Retinal pigment epithelial cell (primary cell): ENCODE data around the gene NAA10.
A peak's percentile ranks its signal among the peaks of the same experiment; 100 is the strongest.
"Not testable (repeated sequence)": the region's sequence is repeated elsewhere in the genome, so short reads cannot be mapped to it uniquely, and the experiment has no call there.

Experiments used
- DNase-seq: peaks from one replicate; pipeline ENCODE4 v3.0.0-alpha.2; 2010; ENCODE audit warnings: low read depth
- H3K4me3 ChIP-seq: 2 replicates; pipeline ENCODE4 v1.5.1; 2011; ENCODE audit warnings: mild to moderate bottlenecking, low read length, control low read depth, moderate library complexity
- TF ChIP-seq, protein P1 (sequence below): conservative IDR thresholded peaks from 2 replicates; pipeline ENCODE4 v1.5.1; 2011; ENCODE audit warnings: low read depth, low read length, control low read depth, inconsistent platforms

NAA10 gene

DNA sequence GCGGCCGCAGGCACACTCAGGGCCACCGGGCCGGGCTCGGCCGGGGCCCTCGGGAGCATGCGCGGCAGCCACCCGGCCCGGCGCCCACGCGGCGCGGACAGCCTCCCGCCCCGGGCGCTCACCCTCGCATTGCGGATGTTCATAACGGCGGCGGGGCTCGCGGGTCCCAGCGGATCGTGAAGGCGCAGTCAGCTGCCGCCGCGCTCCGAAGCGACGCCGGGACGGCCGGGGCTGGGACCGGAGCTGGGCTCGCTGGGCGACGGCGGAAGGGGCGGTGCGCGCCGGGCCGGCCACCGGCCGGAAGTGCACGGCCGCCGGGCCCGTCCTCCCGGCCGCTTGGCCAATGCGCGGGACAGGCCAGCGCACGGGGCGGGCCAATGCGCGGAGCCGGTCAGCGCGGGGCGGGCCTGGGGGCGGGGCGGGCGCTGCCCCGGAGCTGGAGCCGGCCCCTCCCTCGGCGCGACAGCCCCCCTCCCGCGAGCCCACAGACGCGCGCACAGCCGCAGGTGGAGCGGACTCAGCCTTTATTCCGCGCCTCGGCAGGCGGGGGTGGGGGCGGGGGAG is at the start of gene NAA10:
Gene NAA10, minus strand, starts transcription at position 276 of the 564 bp plus-strand sequence. Its CDS starts 133 bp downstream, at position 143.
- no peak for DNase-seq
- TF ChIP-seq, protein P1, sequence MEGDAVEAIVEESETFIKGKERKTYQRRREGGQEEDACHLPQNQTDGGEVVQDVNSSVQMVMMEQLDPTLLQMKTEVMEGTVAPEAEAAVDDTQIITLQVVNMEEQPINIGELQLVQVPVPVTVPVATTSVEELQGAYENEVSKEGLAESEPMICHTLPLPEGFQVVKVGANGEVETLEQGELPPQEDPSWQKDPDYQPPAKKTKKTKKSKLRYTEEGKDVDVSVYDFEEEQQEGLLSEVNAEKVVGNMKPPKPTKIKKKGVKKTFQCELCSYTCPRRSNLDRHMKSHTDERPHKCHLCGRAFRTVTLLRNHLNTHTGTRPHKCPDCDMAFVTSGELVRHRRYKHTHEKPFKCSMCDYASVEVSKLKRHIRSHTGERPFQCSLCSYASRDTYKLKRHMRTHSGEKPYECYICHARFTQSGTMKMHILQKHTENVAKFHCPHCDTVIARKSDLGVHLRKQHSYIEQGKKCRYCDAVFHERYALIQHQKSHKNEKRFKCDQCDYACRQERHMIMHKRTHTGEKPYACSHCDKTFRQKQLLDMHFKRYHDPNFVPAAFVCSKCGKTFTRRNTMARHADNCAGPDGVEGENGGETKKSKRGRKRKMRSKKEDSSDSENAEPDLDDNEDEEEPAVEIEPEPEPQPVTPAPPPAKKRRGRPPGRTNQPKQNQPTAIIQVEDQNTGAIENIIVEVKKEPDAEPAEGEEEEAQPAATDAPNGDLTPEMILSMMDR: no peak

DNA sequence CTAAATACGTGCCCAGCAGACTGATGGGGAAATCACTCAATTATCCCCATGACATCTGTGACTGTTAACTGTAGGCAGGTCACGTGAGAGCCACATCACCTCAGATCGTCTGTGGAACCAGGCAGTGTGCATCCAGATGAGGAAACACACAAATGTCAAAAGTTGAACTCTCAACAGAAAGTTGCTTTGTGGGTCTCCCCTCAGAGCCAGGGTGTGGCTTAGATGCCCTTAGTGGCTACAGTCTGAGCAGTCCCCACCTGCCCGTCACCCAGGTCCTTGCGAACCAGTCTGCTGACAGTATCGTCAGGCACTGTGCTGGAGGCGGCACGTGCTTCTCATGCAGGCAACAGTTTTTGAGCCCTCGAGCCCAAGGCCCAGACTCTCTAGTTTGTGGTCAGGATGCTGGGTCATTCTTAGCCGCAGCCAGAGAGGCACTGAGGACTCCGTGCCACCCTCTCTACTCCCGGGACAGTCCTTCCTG is 48.5 kb upstream of the NAA10 start:
- H3K4me3 ChIP-seq: no peak overlapping the region
- TF ChIP-seq, protein P1: no peak
- no peak for DNase-seq

More for the DNA sequence above, at the start of gene NAA10:
- peak within 1 kb of the TSS; percentile 71 for H3K4me3 ChIP-seq

DNA sequence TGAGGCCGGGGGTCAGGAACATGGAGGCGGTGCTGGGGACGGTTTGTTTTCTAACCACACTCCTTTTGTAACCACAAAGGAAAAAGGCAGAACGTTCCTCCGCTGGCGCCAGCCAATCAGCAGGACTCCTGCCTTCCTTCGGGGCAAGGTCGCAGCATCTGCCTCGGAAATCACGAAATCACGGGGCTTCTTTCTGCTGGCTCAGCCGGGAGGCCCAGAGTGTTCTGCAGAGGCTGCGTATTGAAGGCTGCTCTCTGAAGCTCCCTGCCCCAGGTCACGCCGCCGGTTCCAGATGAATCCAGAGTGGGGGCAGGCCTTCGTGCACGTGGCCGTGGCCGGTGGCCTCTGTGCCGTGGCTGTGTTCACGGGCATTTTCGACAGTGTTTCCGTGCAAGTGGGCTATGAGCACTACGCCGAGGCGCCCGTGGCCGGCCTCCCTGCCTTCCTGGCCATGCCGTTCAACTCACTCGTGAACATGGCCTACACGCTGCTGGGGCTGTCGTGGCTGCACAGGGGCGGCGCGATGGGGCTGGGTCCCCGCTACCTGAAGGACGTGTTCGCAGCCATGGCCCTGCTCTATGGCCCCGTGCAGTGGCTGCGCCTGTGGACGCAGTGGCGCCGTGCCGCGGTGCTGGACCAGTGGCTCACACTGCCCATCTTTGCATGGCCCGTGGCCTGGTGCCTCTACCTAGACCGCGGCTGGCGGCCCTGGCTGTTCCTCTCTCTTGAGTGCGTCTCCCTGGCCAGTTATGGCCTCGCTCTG is 47.1 kb upstream of the NAA10 start:
- H3K4me3 ChIP-seq: no peak overlapping the region
- DNase-seq: no peak
- TF ChIP-seq, protein P1: no peak

DNA sequence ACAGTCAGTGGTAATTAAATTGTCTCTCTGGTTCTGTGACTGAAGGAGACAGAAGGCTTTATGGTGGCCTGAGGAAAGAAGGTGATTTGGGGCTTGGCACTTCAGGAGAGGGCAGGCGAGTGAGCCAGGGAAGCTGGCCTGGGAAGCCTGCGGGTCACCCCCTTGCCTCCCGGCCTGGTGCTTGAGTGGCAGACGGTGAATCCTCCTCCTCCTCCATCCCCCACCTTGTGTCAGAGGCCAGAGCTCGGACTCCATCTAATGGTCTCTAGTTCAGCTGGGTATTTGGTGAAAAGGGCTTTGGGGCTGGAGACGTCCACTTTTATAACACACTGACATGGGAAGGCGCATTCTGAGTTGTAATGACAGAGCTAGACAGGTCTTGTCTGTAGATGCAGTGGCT is 46.4 kb upstream of the NAA10 start:
- DNase-seq: no peak
- TF ChIP-seq, protein P1: no peak
- H3K4me3 ChIP-seq: no peak overlapping the region

DNA sequence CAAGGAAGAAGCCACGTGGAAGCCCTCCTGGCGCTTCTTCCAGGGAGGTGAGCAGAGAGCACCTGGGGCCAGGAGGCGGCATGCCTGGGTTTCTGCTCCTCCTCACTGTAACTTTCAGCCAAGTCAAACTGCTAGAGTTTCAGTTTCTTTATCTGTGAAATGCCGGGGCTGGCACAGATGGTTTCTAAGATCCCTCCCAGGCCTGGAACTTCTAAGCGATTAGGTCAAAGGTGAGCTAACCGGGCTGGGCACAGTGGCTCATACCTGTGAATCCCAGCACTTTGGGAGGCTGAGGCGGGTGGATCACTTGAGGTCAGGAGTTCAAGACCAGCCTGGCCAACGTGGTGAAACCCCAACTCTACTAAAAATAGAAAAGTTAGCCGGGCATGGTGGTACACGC is 45.6 kb upstream of the NAA10 start:
- DNase-seq, H3K4me3 ChIP-seq: not testable (repeated sequence)

DNA sequence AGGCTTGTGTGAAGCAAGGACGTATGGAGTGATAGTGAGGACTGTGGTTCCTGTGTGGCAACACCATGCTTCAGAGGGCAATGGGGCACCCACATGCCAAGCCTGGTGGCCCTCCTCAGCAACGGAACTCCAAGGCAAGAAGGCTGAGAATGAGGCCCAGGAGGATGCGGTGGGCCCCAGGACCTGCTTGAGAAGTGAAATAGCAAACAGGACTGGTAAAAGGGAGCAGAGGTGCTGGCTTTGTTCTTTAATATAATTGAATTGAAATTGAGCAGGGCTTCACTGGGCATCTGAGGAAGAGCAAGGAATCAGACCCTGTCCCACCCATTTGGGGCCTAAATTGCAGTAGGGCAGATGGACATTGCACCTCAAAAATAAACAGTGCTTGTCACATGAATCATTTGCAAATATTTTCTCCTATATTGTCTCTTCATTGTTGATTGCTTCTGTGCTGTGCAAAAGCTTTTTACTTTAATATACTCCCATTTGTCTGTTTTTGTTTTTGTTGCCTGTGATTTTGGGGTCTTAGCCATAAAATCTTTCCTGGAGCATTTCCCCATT is 40.0 kb upstream of the NAA10 start:
- TF ChIP-seq, protein P1: no peak
- no peak overlapping the region for H3K4me3 ChIP-seq
- no peak for DNase-seq

DNA sequence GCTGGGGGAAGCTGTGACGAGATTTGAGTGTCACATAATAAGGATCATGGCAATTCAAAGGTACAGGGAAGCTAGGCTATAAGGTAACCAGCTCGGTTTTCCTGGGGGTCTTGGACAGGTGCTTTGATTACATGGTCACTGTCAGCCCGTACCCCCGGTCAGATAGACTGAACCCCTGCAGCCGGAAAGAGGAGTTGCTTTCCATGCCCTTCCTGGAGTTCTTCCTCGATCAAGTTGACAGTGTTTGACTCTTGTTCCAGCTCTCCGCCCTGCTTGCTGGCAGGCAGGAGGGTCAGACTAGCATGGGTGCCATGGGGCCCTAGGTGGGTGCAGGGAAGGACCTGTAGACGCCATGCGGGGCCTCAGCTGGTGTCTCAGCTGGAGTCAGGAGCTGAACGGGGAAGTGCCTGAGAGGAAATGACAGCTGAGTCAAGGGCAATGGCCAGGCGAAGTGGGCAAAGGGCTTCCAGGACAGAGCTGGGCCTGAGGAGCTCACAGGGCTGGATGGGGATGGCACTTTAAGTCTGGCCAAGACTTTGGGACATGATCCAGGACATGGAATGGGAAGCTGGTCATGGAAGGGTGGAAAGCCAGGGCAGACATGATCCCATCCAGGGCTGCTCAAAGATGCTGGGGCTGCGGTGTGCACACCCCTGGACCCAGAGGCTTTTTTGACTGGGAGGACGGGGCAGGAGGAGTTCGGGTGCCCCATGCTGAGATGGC is 39.3 kb upstream of the NAA10 start:
- DNase-seq: no peak
- H3K4me3 ChIP-seq: no peak overlapping the region
- TF ChIP-seq, protein P1: no peak
